IPS-11a (cell line): ENCODE results near the gene RTL10.

ENCODE experiments used
- H3K4me3 ChIP-seq: one replicate; pipeline ENCODE4 v1.5.1; 2013; ENCODE audit warnings: low read depth, low read length, control low read depth

Gene RTL10

GRCh38 chr22:19826619-19826950 is 28.1 kb downstream of the RTL10 start:
- no peak overlapping the region for H3K4me3 ChIP-seq

GRCh38 chr22:19825904-19826618 is 28.6 kb downstream of the RTL10 start:
- H3K4me3 ChIP-seq: no peak overlapping the region

GRCh38 chr22:19824926-19825339 is 29.7 kb downstream of the RTL10 start:
- no peak overlapping the region for H3K4me3 ChIP-seq

- no peak overlapping the region for H3K4me3 ChIP-seq
Measured at GRCh38 chr22:19824212-19824925, 30.3 kb downstream of the RTL10 start.

- no peak overlapping the region for H3K4me3 ChIP-seq
Measured at GRCh38 chr22:19823902-19824211, 30.8 kb downstream of the RTL10 start.

GRCh38 chr22:19823191-19823901 is 31.3 kb downstream of the RTL10 start:
- no peak overlapping the region for H3K4me3 ChIP-seq

GRCh38 chr22:19822301-19823117 is 32.2 kb downstream of the RTL10 start:
- H3K4me3 ChIP-seq: no peak overlapping the region

- H3K4me3 ChIP-seq: no peak overlapping the region
Measured at GRCh38 chr22:19821523-19822300, 33.0 kb downstream of the RTL10 start.

GRCh38 chr22:19820880-19821522 is 33.7 kb downstream of the RTL10 start:
- H3K4me3 ChIP-seq: no peak overlapping the region

- H3K4me3 ChIP-seq: no peak overlapping the region
Measured at GRCh38 chr22:19819911-19820879, 34.5 kb downstream of the RTL10 start.

- no peak overlapping the region for H3K4me3 ChIP-seq
Measured at GRCh38 chr22:19819208-19819910, 35.3 kb downstream of the RTL10 start.

- H3K4me3 ChIP-seq: no peak overlapping the region
Measured at GRCh38 chr22:19818324-19819207, 36.1 kb downstream of the RTL10 start.

GRCh38 chr22:19816372-19817119 is 38.1 kb downstream of the RTL10 start:
- no peak overlapping the region for H3K4me3 ChIP-seq

- H3K4me3 ChIP-seq: no peak overlapping the region
Measured at GRCh38 chr22:19815823-19816290, 38.8 kb downstream of the RTL10 start.

- H3K4me3 ChIP-seq: no peak overlapping the region
Measured at GRCh38 chr22:19815093-19815822, 39.4 kb downstream of the RTL10 start.

- no peak overlapping the region for H3K4me3 ChIP-seq
Measured at GRCh38 chr22:19814428-19814827, 40.2 kb downstream of the RTL10 start.
